HG02571 (cell line): ENCODE measurements around the gene NEURL2.

Source experiments
- ATAC-seq: cut with Tn5 transposase; IDR thresholded peaks from one replicate; pipeline ENCODE4 v1.9.1; 2021; ENCODE audit warnings: mild to moderate bottlenecking, moderate library complexity; ENCODE audit not compliant: unreplicated experiment

NEURL2 gene

DNA sequence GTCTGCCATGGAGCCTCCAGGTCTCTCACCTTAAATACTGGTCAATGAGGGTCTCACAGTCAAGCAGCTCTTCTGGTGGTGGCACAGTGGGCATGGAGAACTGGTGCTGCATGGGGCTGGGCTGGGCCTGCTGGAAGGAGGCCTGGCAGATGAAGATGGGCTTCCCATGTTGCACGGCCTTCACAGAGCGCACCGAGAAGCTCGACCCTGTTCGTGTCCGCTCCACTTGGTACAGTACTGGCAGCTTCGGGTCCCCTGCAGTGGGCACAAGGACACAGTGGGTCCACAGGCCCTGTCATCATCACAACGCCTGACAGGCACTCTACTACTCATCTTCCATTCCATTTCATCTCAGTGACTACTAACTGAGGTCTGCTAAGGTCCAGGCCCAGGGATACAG, 42.6 kb downstream of the NEURL2 start:
- ATAC-seq = no peak

DNA sequence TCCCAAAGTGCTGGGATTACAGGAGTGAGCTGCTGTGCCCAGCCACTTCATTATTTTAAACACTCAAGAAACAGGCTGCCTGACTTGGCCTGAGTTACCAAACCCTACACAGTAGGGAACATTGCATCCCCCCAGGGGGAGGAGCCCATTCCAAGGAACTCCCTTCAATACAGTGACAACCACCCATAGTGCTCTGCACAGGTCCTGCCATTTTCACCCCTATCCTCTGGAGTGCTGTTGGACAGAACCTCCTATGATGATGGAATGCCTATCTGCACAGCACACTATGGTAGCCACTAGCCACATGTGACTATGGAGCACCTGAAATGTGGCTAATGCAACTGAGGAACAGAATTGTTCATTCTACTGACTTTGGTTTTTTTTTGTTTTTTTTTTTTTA, 45.6 kb downstream of the NEURL2 start:
- ATAC-seq = no peak

- no peak for ATAC-seq
Measured at GRCh38 chr20:45843506-45843905, 47.5 kb downstream of the NEURL2 start.

GRCh38 chr20:45842169-45842812, 48.7 kb downstream of the NEURL2 start:
- ATAC-seq = no peak

DNA sequence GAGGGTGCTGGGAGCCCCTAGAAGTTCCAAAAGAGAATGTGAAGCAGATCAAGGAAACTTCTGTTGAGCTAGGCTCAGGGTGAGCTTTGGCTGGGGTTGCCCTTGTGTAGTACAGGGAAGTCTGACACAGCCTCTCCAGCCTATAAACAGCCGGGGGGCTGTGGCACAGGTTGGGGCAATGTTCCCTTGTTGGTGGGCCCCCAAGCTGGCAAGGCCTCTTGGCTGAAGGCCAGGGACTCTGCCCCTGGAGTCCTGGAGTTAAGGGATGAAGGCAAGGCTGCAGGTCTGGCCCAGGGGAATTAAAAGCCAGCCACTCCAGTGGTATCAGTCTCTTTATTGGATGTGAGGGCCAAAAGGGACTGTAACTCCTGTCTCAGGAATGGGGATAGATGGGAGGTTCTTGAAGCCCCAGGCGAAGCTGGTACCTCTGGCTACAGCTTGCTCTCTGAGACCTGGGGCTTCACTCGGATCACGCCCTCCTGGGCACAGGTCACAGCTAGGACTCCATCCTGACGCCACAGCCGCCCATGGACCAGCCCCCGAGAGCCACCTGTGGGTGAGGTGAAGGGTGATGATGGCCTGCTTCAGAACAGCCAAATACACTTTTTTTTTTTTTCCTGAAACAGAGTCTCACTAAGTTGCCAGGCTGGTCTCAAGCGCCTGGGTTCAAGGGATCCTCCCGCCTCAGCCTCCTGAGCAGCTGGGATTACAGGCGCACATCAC, 49.4 kb downstream of the NEURL2 start:
- ATAC-seq = no peak

DNA sequence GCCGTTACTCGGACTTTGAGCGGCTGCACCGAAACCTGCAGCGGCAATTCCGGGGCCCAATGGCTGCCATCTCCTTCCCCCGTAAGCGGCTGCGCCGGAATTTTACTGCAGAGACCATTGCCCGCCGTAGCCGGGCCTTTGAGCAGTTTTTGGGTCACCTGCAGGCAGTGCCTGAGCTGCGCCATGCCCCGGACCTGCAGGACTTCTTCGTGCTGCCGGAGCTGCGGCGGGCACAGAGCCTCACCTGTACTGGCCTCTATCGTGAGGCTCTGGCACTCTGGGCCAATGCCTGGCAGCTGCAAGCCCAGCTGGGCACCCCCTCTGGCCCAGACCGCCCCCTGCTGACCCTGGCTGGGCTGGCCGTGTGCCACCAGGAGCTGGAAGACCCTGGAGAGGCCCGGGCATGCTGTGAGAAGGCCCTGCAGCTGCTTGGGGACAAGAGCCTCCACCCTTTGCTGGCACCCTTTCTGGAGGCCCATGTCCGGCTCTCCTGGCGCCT, 50.3 kb downstream of the NEURL2 start:
- ATAC-seq = no peak
